Measurements from ENCODE around the gene CLASP2.
"Not testable (repeated sequence)": the region's sequence is repeated elsewhere in the genome, so short reads cannot be mapped to it uniquely, and the experiment has no call there.

The CLASP2 gene

GRCh38 chr3:33453331-33453761 is 264.7 kb downstream of the CLASP2 start:
- DNase-seq (ENCODE audit: low read depth in 2 of 2), result no peak

- DNase-seq (ENCODE audit: low read depth in 2 of 2), result not testable (repeated sequence)
Observed at GRCh38 chr3:33451994-33452393, 266.1 kb downstream of the CLASP2 start.

- DNase-seq (ENCODE audit: low read depth in 2 of 2), result no peak
Observed at GRCh38 chr3:33447958-33448357, 270.1 kb downstream of the CLASP2 start.

- DNase-seq (ENCODE audit: low read depth in 2 of 2), result not testable (repeated sequence)
Observed at GRCh38 chr3:33447256-33447625, 270.8 kb downstream of the CLASP2 start.
